Progenitor cell of endocrine pancreas (in vitro differentiated cells): ENCODE data around the gene LCOR. TPM values are rescaled to one million over a fixed set of nuclear protein-coding genes. Genes with fewer than 3 reads are reported as not detected.
"Not testable (repeated sequence)": the region's sequence is repeated elsewhere in the genome, so short reads cannot be mapped to it uniquely, and the experiment has no call there.

Experiments
- DNase-seq: peaks from one replicate; pipeline ENCODE4 v3.0.0; 2021; ENCODE audit warnings: low spot score; ENCODE audit not compliant: unreplicated experiment
- H3K27ac Mint-ChIP-seq: 2 replicates; pipeline ENCODE4 v1.8.0; 2021; ENCODE audit warnings: mild to moderate bottlenecking, moderate library complexity, mixed read lengths
- H3K27me3 Mint-ChIP-seq: 2 replicates; pipeline ENCODE4 v1.8.0; 2021; ENCODE audit warnings: mixed read lengths
- H3K36me3 Mint-ChIP-seq: 2 replicates; pipeline ENCODE4 v1.8.0; 2022; ENCODE audit warnings: mixed read lengths; ENCODE audit not compliant: insufficient read depth
- H3K4me1 Mint-ChIP-seq: 2 replicates; pipeline ENCODE4 v1.8.0; 2021; ENCODE audit warnings: low read depth, mixed read lengths
- H3K4me3 Mint-ChIP-seq: 2 replicates; pipeline ENCODE4 v1.8.0; 2021; ENCODE audit warnings: low read depth, mild to moderate bottlenecking, moderate library complexity, mixed read lengths
- H3K9me3 Mint-ChIP-seq: 2 replicates; pipeline ENCODE4 v1.8.0; 2021; ENCODE audit warnings: low read depth, mixed read lengths
- total RNA-seq: library from RNA; stranded (reverse); gene quantifications from 2 replicates; pipeline ENCODE4 v1.2.1, GENCODE V29; 2021
- TF ChIP-seq, protein P1 (sequence below): fragments of 200-600 bp; sonication (generic); IDR thresholded peaks from one replicate; pipeline ENCODE4 v1.5.0; 2021; ENCODE audit warnings: antibody characterized with exemption, mild to moderate bottlenecking; ENCODE audit not compliant: unreplicated experiment

The LCOR gene
- total RNA-seq, 1 donor from 2014 or later = 88.6 TPM

DNA sequence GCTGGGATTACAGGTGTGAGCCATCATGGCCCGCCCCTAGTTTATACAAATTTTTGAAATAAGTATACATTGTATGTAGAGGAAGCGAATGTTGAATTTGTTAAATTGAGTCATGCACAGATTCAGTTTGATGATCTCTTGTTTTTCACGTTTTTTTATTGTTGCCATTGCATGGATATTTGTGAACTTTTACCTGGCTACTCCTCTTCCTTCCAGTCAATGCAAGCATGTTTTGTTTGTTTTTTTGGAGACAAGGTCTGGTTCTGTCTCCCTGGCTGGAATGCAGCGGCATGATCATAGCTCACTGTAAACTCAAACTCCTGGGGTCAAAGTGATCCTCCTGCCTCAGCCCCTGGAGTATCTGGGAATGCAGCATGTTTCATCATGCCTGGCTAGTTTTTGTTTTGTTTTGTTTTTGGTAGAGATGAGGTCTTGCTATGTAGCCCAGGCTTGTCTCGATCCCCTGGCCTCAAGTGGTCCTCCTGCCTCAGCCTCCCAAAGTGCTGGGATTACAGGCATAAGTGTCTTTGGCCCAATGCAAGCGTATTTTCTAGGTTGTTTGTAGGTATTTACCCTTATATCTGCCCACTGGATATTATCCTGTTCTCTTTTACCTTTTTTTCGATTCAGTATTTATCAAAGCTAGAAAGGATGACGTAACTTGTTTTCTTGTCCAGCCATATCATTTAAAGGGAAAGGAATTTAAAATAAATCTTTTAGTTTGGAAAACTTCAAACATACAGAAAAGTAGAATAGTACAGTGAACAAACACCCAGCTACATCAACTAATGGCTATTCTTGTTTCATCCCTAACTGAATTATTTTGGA is 11.0 kb downstream of the LCOR start:
- Mint-ChIP-seq H3K36me3 (peaks cover 3% of the 10 kb centered on the region), H3K27ac (peak overlapping the region; percentile 65), H3K27me3 (no peaks in the 10 kb centered on the region), H3K9me3 (no peaks in the 10 kb centered on the region), H3K4me1 (peaks cover 25% of the 10 kb centered on the region), H3K4me3 (no peak overlapping the region)
- TF ChIP-seq, protein P1, sequence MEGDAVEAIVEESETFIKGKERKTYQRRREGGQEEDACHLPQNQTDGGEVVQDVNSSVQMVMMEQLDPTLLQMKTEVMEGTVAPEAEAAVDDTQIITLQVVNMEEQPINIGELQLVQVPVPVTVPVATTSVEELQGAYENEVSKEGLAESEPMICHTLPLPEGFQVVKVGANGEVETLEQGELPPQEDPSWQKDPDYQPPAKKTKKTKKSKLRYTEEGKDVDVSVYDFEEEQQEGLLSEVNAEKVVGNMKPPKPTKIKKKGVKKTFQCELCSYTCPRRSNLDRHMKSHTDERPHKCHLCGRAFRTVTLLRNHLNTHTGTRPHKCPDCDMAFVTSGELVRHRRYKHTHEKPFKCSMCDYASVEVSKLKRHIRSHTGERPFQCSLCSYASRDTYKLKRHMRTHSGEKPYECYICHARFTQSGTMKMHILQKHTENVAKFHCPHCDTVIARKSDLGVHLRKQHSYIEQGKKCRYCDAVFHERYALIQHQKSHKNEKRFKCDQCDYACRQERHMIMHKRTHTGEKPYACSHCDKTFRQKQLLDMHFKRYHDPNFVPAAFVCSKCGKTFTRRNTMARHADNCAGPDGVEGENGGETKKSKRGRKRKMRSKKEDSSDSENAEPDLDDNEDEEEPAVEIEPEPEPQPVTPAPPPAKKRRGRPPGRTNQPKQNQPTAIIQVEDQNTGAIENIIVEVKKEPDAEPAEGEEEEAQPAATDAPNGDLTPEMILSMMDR = no peak
- no peak for DNase-seq

DNA sequence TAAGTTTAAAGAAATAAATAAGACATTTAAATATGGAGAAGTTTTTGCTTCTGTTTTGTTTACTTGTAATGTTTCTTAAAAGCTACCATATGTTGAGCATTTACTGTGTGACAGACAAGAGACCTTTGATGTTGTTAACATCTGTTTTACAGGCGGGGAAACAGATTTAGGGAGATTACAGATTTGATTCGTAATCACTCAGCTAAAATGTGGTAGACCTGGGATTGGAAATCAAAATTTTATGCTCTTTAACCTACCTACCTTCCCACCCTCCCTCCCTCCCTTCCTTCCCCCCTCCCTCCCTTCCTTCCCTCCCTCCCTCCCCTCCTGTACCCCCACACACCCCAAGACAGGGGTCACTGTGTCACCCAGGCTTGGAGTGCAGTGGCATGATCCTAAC is 11.7 kb downstream of the LCOR start:
- TF ChIP-seq, protein P1 = no peak
- no peak overlapping the region for H3K27ac Mint-ChIP-seq
- H3K27me3 Mint-ChIP-seq = no peaks in the 10 kb centered on the region
- H3K36me3 Mint-ChIP-seq = no peaks in the 10 kb centered on the region
- no peaks in the 10 kb centered on the region for H3K9me3 Mint-ChIP-seq
- H3K4me3 Mint-ChIP-seq = no peak overlapping the region
- no peak for DNase-seq
- peaks cover 22% of the 10 kb centered on the region for H3K4me1 Mint-ChIP-seq

DNA sequence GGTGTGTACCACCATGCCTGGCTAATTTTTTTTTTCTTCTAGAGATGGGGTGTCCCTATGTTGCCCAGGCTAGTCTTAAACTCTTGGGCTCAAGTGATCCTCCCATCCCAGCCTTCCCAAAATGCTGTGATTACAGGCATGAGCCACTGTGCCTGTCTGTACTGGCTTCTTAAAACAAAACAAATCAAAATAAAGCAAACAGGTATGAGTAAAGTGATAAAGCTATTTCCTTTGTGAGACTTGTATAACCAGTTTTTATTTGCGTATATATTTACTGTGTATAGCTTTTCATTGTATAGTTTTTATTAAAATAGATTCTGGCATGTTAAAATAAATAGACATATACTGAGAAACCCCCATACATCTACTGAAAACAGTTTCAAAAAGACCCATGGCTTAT is 14.3 kb downstream of the LCOR start:
- H3K4me1 Mint-ChIP-seq = peaks cover 24% of the 10 kb centered on the region
- H3K27ac Mint-ChIP-seq = no peak overlapping the region
- H3K9me3 Mint-ChIP-seq = no peaks in the 10 kb centered on the region
- TF ChIP-seq, protein P1 = no peak
- no peak overlapping the region for H3K4me3 Mint-ChIP-seq
- no peak for DNase-seq
- no peaks in the 10 kb centered on the region for H3K27me3 Mint-ChIP-seq
- peaks cover 5% of the 10 kb centered on the region for H3K36me3 Mint-ChIP-seq

DNA sequence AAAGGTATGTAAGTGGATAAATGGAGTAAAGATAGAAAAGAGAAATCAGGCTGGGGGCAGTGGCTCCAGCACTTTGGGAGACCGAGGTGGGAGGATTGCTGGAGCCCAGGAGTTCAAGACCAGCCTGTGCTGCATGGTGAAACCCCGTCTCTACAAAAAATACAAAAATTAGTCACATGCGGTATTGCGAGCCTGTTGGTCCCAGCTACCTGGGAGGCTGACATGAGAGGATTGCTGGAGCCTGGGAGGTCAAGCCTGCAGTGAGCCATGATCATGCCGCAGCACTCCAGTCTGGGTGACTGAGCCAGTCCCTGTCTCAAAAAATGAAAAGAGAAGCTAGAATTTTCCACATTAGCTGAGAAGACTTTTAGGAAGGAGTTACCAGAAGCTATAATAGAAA is 14.8 kb downstream of the LCOR start:
- H3K27me3 Mint-ChIP-seq = no peaks in the 10 kb centered on the region
- H3K4me3 Mint-ChIP-seq = no peak overlapping the region
- TF ChIP-seq, protein P1 = no peak

DNA sequence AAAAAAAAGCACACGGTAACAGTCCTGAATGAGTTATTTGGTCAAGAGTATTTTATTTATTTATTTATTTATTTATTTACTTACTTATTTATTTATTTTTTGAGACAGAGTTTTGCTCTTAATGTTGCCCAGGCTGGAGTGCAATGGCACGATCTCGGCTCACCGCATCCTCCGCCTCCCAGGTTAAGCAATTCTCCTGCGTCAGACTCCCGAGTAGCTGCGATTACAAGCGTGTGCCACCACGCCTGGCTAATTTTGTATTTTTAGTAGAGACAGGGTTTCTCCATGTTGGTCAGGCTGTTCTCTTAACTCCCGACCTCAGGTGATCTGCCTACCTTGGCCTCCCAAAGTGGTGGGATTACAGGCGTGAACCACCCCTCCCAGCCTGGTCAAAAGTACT is 15.3 kb downstream of the LCOR start:
- H3K4me1 Mint-ChIP-seq = peaks cover 24% of the 10 kb centered on the region
- H3K4me3 Mint-ChIP-seq, DNase-seq, H3K9me3 Mint-ChIP-seq, H3K27me3 Mint-ChIP-seq, H3K36me3 Mint-ChIP-seq, H3K27ac Mint-ChIP-seq: not testable (repeated sequence)

More for the DNA sequence above, 14.8 kb downstream of the LCOR start:
- peaks cover 5% of the 10 kb centered on the region for H3K36me3 Mint-ChIP-seq
- no peaks in the 10 kb centered on the region for H3K9me3 Mint-ChIP-seq
- H3K27ac Mint-ChIP-seq = no peak overlapping the region
- H3K4me1 Mint-ChIP-seq = peaks cover 24% of the 10 kb centered on the region
- DNase-seq = no peak

DNA sequence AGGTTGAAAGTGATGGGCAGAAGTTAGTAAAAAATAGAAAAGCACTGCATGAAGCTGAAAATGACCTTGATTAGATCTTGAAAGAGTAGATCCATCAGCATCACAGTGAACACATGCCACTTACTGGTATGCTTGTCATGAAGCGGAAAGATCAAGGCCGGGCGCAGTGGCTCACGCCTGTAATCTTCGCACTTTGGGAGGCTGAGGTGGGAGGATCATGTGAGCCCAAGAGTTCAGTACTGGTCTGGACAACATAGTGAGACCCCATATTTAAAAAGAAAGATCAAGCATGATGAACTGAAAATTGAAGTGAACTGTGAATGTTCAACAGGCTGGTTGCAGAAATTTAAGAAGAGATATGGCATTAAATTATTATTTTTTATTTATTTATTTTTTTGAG is 18.0 kb downstream of the LCOR start:
- Mint-ChIP-seq H3K27ac (no peak overlapping the region), H3K36me3 (peaks cover 5% of the 10 kb centered on the region), H3K27me3 (no peaks in the 10 kb centered on the region), H3K4me3 (no peak overlapping the region), H3K4me1 (peaks cover 11% of the 10 kb centered on the region), H3K9me3 (no peaks in the 10 kb centered on the region)
- DNase-seq = no peak
- TF ChIP-seq, protein P1 = no peak
